ENCODE measurements around the gene LPAR3.
A peak's percentile ranks its signal among the peaks of the same experiment; 100 is the strongest.

Gene LPAR3

GRCh38 chr1:84835169-84835568 lies 57.8 kb downstream of the LPAR3 start (continued):
- TF ChIP-seq ZNF585B (tag by site-specific recombination; IDR thresholded peaks at IDR 0.05): no peak
- TF ChIP-seq ZNF623 (tag by site-specific recombination; IDR thresholded peaks at IDR 0.05): no peak
- TF ChIP-seq ZNF394 (tag by site-specific recombination; IDR thresholded peaks at IDR 0.05; ENCODE audit: borderline replicate concordance): peak; percentile 16; the same call in 1 of the 2 replicates
- TF ChIP-seq, protein P1, sequence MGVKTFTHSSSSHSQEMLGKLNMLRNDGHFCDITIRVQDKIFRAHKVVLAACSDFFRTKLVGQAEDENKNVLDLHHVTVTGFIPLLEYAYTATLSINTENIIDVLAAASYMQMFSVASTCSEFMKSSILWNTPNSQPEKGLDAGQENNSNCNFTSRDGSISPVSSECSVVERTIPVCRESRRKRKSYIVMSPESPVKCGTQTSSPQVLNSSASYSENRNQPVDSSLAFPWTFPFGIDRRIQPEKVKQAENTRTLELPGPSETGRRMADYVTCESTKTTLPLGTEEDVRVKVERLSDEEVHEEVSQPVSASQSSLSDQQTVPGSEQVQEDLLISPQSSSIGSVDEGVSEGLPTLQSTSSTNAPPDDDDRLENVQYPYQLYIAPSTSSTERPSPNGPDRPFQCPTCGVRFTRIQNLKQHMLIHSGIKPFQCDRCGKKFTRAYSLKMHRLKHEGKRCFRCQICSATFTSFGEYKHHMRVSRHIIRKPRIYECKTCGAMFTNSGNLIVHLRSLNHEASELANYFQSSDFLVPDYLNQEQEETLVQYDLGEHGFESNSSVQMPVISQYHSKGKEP (tag by site-specific recombination; IDR thresholded peaks at IDR 0.05): 0 out of 2 replicates have a peak, but pooled peaks have one; percentile 28
- no peak for TF ChIP-seq ZNF19 (tag by site-specific recombination; IDR thresholded peaks at IDR 0.05; ENCODE audit: low read depth)
- TF ChIP-seq ZBTB6 (tag by site-specific recombination; IDR thresholded peaks at IDR 0.05): no peak
- TF ChIP-seq SCRT2 (tag by site-specific recombination; IDR thresholded peaks at IDR 0.05): no peak
- no peak for TF ChIP-seq GLI2 (tag by site-specific recombination; IDR thresholded peaks at IDR 0.05; ENCODE audit: borderline replicate concordance, low read depth)
- no peak; the same call in 1 of the 2 replicates for TF ChIP-seq ZNF335 (tag by site-specific recombination; conservative IDR thresholded peaks at IDR 0.05)
- no peak for TF ChIP-seq SALL2 (tag by site-specific recombination; IDR thresholded peaks at IDR 0.05; ENCODE audit: borderline replicate concordance)
- TF ChIP-seq SP7 (tag by site-specific recombination; IDR thresholded peaks at IDR 0.05): 0 out of 2 replicates have a peak, but pooled peaks have one; percentile 35
- no peak for TF ChIP-seq AEBP2 (tag by site-specific recombination; IDR thresholded peaks at IDR 0.05; ENCODE audit: borderline replicate concordance)
- TF ChIP-seq, protein P2, sequence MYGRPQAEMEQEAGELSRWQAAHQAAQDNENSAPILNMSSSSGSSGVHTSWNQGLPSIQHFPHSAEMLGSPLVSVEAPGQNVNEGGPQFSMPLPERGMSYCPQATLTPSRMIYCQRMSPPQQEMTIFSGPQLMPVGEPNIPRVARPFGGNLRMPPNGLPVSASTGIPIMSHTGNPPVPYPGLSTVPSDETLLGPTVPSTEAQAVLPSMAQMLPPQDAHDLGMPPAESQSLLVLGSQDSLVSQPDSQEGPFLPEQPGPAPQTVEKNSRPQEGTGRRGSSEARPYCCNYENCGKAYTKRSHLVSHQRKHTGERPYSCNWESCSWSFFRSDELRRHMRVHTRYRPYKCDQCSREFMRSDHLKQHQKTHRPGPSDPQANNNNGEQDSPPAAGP (tag by site-specific recombination; IDR thresholded peaks at IDR 0.05): no peak
- no peak for TF ChIP-seq YY2 (tag by site-specific recombination; IDR thresholded peaks at IDR 0.05)
- no peak for TF ChIP-seq ZIC2 (tag by site-specific recombination; IDR thresholded peaks at IDR 0.05)
- TF ChIP-seq, protein P3, sequence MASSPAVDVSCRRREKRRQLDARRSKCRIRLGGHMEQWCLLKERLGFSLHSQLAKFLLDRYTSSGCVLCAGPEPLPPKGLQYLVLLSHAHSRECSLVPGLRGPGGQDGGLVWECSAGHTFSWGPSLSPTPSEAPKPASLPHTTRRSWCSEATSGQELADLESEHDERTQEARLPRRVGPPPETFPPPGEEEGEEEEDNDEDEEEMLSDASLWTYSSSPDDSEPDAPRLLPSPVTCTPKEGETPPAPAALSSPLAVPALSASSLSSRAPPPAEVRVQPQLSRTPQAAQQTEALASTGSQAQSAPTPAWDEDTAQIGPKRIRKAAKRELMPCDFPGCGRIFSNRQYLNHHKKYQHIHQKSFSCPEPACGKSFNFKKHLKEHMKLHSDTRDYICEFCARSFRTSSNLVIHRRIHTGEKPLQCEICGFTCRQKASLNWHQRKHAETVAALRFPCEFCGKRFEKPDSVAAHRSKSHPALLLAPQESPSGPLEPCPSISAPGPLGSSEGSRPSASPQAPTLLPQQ (tag by site-specific recombination; IDR thresholded peaks at IDR 0.05): peak; percentile 47; the same call in 1 of the 2 replicates
- TF ChIP-seq, protein P4, sequence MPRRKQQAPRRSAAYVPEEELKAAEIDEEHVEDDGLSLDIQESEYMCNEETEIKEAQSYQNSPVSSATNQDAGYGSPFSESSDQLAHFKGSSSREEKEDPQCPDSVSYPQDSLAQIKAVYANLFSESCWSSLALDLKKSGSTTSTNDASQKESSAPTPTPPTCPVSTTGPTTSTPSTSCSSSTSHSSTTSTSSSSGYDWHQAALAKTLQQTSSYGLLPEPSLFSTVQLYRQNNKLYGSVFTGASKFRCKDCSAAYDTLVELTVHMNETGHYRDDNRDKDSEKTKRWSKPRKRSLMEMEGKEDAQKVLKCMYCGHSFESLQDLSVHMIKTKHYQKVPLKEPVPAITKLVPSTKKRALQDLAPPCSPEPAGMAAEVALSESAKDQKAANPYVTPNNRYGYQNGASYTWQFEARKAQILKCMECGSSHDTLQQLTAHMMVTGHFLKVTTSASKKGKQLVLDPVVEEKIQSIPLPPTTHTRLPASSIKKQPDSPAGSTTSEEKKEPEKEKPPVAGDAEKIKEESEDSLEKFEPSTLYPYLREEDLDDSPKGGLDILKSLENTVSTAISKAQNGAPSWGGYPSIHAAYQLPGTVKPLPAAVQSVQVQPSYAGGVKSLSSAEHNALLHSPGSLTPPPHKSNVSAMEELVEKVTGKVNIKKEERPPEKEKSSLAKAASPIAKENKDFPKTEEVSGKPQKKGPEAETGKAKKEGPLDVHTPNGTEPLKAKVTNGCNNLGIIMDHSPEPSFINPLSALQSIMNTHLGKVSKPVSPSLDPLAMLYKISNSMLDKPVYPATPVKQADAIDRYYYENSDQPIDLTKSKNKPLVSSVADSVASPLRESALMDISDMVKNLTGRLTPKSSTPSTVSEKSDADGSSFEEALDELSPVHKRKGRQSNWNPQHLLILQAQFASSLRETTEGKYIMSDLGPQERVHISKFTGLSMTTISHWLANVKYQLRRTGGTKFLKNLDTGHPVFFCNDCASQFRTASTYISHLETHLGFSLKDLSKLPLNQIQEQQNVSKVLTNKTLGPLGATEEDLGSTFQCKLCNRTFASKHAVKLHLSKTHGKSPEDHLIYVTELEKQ (tag by site-specific recombination; IDR thresholded peaks at IDR 0.05; ENCODE audit: borderline replicate concordance): no peak
- no peak for TF ChIP-seq KLF10 (tag by site-specific recombination; IDR thresholded peaks at IDR 0.05)
- peak; percentile 85 for TF ChIP-seq ZBTB17 (tag by site-specific recombination; IDR thresholded peaks at IDR 0.05)
- TF ChIP-seq, protein P5, sequence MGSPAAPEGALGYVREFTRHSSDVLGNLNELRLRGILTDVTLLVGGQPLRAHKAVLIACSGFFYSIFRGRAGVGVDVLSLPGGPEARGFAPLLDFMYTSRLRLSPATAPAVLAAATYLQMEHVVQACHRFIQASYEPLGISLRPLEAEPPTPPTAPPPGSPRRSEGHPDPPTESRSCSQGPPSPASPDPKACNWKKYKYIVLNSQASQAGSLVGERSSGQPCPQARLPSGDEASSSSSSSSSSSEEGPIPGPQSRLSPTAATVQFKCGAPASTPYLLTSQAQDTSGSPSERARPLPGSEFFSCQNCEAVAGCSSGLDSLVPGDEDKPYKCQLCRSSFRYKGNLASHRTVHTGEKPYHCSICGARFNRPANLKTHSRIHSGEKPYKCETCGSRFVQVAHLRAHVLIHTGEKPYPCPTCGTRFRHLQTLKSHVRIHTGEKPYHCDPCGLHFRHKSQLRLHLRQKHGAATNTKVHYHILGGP (tag by site-specific recombination; IDR thresholded peaks at IDR 0.05): peak; percentile 92
- 0 out of 2 replicates have a peak, but pooled peaks have one; percentile 45 for TF ChIP-seq KLF8 (tag by site-specific recombination; IDR thresholded peaks at IDR 0.05)
- peak; percentile 21; the same call in 1 of the 2 replicates for TF ChIP-seq ZBTB48 (tag by site-specific recombination; IDR thresholded peaks at IDR 0.05)
- TF ChIP-seq ZNF223 (tag by site-specific recombination; IDR thresholded peaks at IDR 0.05): no peak
- TF ChIP-seq, protein P6, sequence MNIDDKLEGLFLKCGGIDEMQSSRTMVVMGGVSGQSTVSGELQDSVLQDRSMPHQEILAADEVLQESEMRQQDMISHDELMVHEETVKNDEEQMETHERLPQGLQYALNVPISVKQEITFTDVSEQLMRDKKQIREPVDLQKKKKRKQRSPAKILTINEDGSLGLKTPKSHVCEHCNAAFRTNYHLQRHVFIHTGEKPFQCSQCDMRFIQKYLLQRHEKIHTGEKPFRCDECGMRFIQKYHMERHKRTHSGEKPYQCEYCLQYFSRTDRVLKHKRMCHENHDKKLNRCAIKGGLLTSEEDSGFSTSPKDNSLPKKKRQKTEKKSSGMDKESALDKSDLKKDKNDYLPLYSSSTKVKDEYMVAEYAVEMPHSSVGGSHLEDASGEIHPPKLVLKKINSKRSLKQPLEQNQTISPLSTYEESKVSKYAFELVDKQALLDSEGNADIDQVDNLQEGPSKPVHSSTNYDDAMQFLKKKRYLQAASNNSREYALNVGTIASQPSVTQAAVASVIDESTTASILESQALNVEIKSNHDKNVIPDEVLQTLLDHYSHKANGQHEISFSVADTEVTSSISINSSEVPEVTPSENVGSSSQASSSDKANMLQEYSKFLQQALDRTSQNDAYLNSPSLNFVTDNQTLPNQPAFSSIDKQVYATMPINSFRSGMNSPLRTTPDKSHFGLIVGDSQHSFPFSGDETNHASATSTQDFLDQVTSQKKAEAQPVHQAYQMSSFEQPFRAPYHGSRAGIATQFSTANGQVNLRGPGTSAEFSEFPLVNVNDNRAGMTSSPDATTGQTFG (tag by site-specific recombination; IDR thresholded peaks at IDR 0.05; ENCODE audit: borderline replicate concordance): no peak
- peak; percentile 52; the same call in 1 of the 2 replicates for TF ChIP-seq ZNF2 (tag by site-specific recombination; IDR thresholded peaks at IDR 0.05)
- TF ChIP-seq ZNF169 (tag by site-specific recombination; IDR thresholded peaks at IDR 0.05): no peak
